HepG2 (cell line): ENCODE data around the gene CCDC74A.
"Not testable (repeated sequence)": the region's sequence is repeated elsewhere in the genome, so short reads cannot be mapped to it uniquely, and the experiment has no call there.

ENCODE experiments used
- BHLHE40 ChIP-seq: IDR thresholded peaks from 2 replicates; pipeline ENCODE4 v1.6.1; 2011; ENCODE audit warnings: low read length, improper control_type of control experiment
- CREM ChIP-seq, 2 experiments: sonication (generic) in 1 of 2; formaldehyde crosslinking in 1 of 2; IDR thresholded peaks; 2 replicates each; pipeline versions ENCODE4 v1.4.0 to v1.6.1; 2016 to 2020; ENCODE audit warnings: antibody characterized with exemption in 1 of 2, mild to moderate bottlenecking in 1 of 2, missing genetic modification reagents in 1 of 2
- KDM5A ChIP-seq: fragments of 200-600 bp; sonication (generic); IDR thresholded peaks from 2 replicates; pipeline ENCODE4 v1.7.0; 2018; ENCODE audit warnings: antibody characterized with exemption, mild to moderate bottlenecking, low read length, borderline replicate concordance
- MAFG ChIP-seq: sonication (generic); formaldehyde crosslinking; IDR thresholded peaks from 2 replicates; pipeline ENCODE4 v1.5.1; 2020; ENCODE audit warnings: mild to moderate bottlenecking, missing genetic modification reagents
- POLR2A ChIP-seq, 2 experiments: IDR thresholded peaks; 2 replicates each; pipeline ENCODE4 v1.6.1; 2011; ENCODE audit warnings: low read depth in 2 of 2, low read length in 2 of 2, mild to moderate bottlenecking in 1 of 2, moderate library complexity in 1 of 2; ENCODE audit not compliant: insufficient read depth in 1 of 2
- RBAK ChIP-seq: sonication (generic); formaldehyde crosslinking; IDR thresholded peaks from 2 replicates; pipeline ENCODE4 v1.5.1; 2020; ENCODE audit warnings: mild to moderate bottlenecking, missing genetic modification reagents
- USF2 ChIP-seq, 2 experiments: sonication (generic) in 1 of 2; formaldehyde crosslinking in 1 of 2; IDR thresholded peaks; 2 replicates each; pipeline versions ENCODE4 v1.5.1 to v1.6.1; 2011 to 2020; ENCODE audit warnings: borderline replicate concordance in 1 of 2, low read depth in 1 of 2, low read length in 1 of 2, mild to moderate bottlenecking in 1 of 2, missing genetic modification reagents in 1 of 2, moderate library complexity in 1 of 2
- TF ChIP-seq, protein P1 (sequence below): sonication (generic); formaldehyde crosslinking; IDR thresholded peaks from 2 replicates; pipeline ENCODE4 v1.9.0; 2021; ENCODE audit warnings: missing genetic modification reagents, borderline replicate concordance

- not testable (repeated sequence) for TF ChIP-seq BHLHE40; CREM (IDR thresholded peaks at IDR 0.05); CREM (CRISPR knock-in tag; IDR thresholded peaks at IDR 0.05); RBAK (CRISPR knock-in tag); POLR2A (IDR thresholded peaks at IDR 0.05; ENCODE audit: insufficient read depth in 1 of 2, low read depth in 2 of 2, low read length in 2 of 2); USF2 (IDR thresholded peaks at IDR 0.05; ENCODE audit: low read depth, low read length); USF2 (CRISPR knock-in tag; IDR thresholded peaks at IDR 0.05; ENCODE audit: borderline replicate concordance); MAFG (CRISPR knock-in tag); KDM5A
- TF ChIP-seq, protein P1, sequence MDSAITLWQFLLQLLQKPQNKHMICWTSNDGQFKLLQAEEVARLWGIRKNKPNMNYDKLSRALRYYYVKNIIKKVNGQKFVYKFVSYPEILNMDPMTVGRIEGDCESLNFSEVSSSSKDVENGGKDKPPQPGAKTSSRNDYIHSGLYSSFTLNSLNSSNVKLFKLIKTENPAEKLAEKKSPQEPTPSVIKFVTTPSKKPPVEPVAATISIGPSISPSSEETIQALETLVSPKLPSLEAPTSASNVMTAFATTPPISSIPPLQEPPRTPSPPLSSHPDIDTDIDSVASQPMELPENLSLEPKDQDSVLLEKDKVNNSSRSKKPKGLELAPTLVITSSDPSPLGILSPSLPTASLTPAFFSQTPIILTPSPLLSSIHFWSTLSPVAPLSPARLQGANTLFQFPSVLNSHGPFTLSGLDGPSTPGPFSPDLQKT = not testable (repeated sequence)
These were observed 8.5 kb downstream of the CCDC74A start for GRCh38 chr2:131535951-131536826.
